BLaER1 (cell line): ENCODE measurements around the gene CCSAP.
A peak's percentile ranks its signal among the peaks of the same experiment; 100 is the strongest.

Experiments used
- H3K27ac ChIP-seq: shearing (Covaris generic); formaldehyde crosslinking; 2 replicates; pipeline ENCODE4 v1.8.1; 2022
- H3K27me3 ChIP-seq: shearing (Covaris generic); formaldehyde crosslinking; 2 replicates; pipeline ENCODE4 v1.8.1; 2022
- H3K36me3 ChIP-seq: shearing (Covaris generic); formaldehyde crosslinking; 2 replicates; pipeline ENCODE4 v1.8.1; 2022
- H3K4me1 ChIP-seq: shearing (Covaris generic); formaldehyde crosslinking; 2 replicates; pipeline ENCODE4 v1.8.1; 2022
- H3K4me2 ChIP-seq: shearing (Covaris generic); formaldehyde crosslinking; 2 replicates; pipeline ENCODE4 v1.8.1; 2022
- H3K4me3 ChIP-seq: shearing (Covaris generic); formaldehyde crosslinking; 2 replicates; pipeline ENCODE4 v1.8.1; 2022
- H3K9ac ChIP-seq: shearing (Covaris generic); formaldehyde crosslinking; 2 replicates; pipeline ENCODE4 v1.8.1; 2022
- H3K9me3 ChIP-seq: shearing (Covaris generic); formaldehyde crosslinking; 2 replicates; pipeline ENCODE4 v1.8.1; 2022
- H4K20me1 ChIP-seq: shearing (Covaris generic); formaldehyde crosslinking; 2 replicates; pipeline ENCODE4 v1.8.1; 2022
- Cebpa-rat ChIP-seq: shearing (Covaris generic); IDR thresholded peaks from 2 replicates; pipeline ENCODE4 v1.8.1; 2022

CCSAP gene

DNA sequence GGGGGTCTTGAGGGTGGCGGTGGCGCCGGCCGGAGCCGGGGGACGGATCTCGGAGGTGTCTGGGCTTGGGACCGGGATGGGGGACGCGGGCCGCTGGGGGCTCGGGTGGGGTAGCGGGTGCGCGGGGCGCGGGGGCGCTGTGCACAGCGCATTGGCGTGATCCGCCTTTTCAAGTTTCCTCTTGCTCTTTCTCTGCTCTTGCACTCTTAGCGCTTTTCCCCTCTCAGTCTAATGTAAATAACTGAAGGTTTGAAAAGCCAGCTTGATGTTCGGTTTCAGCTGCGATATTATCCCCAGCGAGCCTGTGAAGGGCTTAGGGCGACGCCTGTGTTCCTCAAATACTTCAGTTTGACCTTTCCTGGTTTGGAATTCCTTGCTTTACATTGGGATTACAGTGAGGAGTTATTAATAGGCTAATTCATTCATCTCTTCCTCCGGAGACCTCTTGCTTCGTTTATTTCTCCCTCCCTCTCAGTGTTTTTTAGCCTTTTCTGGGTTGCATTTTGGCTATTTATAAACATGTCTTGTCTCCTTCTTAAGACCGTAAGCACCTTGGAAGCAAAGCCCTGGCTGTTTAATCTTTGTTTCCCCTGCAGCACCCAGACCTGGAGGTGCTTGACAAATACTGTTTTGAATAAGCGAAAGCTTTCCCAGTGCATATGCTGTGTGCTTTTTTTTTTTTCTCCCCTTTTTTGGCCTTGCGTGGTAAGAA lies 71.2 kb downstream of the CCSAP start:
- H3K4me2 ChIP-seq = peak overlapping the region; percentile 83
- peak overlapping the region; percentile 59; the same call in 1 of the 2 replicates for H3K27ac ChIP-seq
- peak overlapping the region; percentile 74 for H3K9ac ChIP-seq

More for the DNA sequence above, 71.2 kb downstream of the CCSAP start:
- Histone ChIP-seq H3K4me1 (peaks cover 20% of the 10 kb centered on the region), H3K9me3 (0 out of 2 replicates have a peak, but pooled peaks cover 5% of the 10 kb centered on the region), H4K20me1 (peaks cover 34% of the 10 kb centered on the region), H3K4me3 (peak overlapping the region; percentile 71), H3K27me3 (peaks cover 51% of the 10 kb centered on the region), H3K36me3 (no peaks in the 10 kb centered on the region)
- TF ChIP-seq Cebpa-rat = no peak
